NCI-H128 (cell line): ENCODE measurements around the gene USP17L11.
"Not testable (repeated sequence)": the region's sequence is repeated elsewhere in the genome, so short reads cannot be mapped to it uniquely, and the experiment has no call there.

Experiments
- DNase-seq: peaks from one replicate; lab custom pipeline; 2025; ENCODE audit not compliant: unreplicated experiment; lab: John Stamatoyannopoulos, UW

Gene USP17L11

GRCh38 chr4:9215105-9215504, at the start of gene USP17L11:
Gene USP17L11 (plus strand): TSS chr4:9215405. CDS start chr4:9215405, 0 bp downstream.
- DNase-seq = not testable (repeated sequence)

- DNase-seq = not testable (repeated sequence)
These were observed 49.2 kb upstream of the USP17L11 start for GRCh38 chr4:9165990-9166389.

- DNase-seq = not testable (repeated sequence)
These were observed 45.3 kb upstream of the USP17L11 start, which contains the start of gene FAM90A26 for GRCh38 chr4:9169791-9170459. Gene FAM90A26 (plus strand): TSS chr4:9170409. CDS start chr4:9173173, 2,764 bp downstream.

GRCh38 chr4:9210357-9210756, 4.8 kb upstream of the USP17L11 start, which contains the start of gene USP17L10:
Gene USP17L10 (plus strand): TSS chr4:9210657. CDS start chr4:9210657, 0 bp downstream.
- not testable (repeated sequence) for DNase-seq

- not testable (repeated sequence) for DNase-seq
These were observed 504 bp upstream of the USP17L11 start for GRCh38 chr4:9214701-9215100.

- not testable (repeated sequence) for DNase-seq
These were observed 4.6 kb downstream of the USP17L11 start, which contains the start of gene USP17L12 for GRCh38 chr4:9219852-9220251. Gene USP17L12 (plus strand): TSS chr4:9220152. CDS start chr4:9220152, 0 bp downstream.

- not testable (repeated sequence) for DNase-seq
These were observed 9.4 kb downstream of the USP17L11 start, which contains the start of gene USP17L13 for GRCh38 chr4:9224596-9224995. Gene USP17L13 (plus strand): TSS chr4:9224896. CDS start chr4:9224896, 0 bp downstream.

- DNase-seq = not testable (repeated sequence)
These were observed 15.0 kb downstream of the USP17L11 start for GRCh38 chr4:9230249-9230648.

- not testable (repeated sequence) for DNase-seq
These were observed 18.9 kb downstream of the USP17L11 start, which contains the start of gene USP17L15 for GRCh38 chr4:9234085-9234484. Gene USP17L15 (plus strand): TSS chr4:9234385. CDS start chr4:9234385, 0 bp downstream.

GRCh38 chr4:9238461-9238860, 23.3 kb downstream of the USP17L11 start:
- not testable (repeated sequence) for DNase-seq

GRCh38 chr4:9243579-9243978, 28.4 kb downstream of the USP17L11 start, which contains the start of gene USP17L17:
Gene USP17L17 (plus strand): TSS chr4:9243879. CDS start chr4:9243879, 0 bp downstream.
- DNase-seq = not testable (repeated sequence)

- DNase-seq = not testable (repeated sequence)
These were observed 32.9 kb downstream of the USP17L11 start, which contains the start of gene USP17L18 for GRCh38 chr4:9247953-9248680. Gene USP17L18 (plus strand): TSS chr4:9248630. CDS start chr4:9248630, 0 bp downstream.

- DNase-seq = not testable (repeated sequence)
These were observed 37.9 kb downstream of the USP17L11 start, which contains the start of gene USP17L19 for GRCh38 chr4:9253078-9253477. Gene USP17L19 (plus strand): TSS chr4:9253378. CDS start chr4:9253378, 0 bp downstream.

- not testable (repeated sequence) for DNase-seq
These were observed 42.6 kb downstream of the USP17L11 start, which contains the start of gene USP17L20 for GRCh38 chr4:9257824-9258223. Gene USP17L20 (plus strand): TSS chr4:9258124. CDS start chr4:9258124, 0 bp downstream.

GRCh38 chr4:9262572-9262971, 47.4 kb downstream of the USP17L11 start, which contains the start of gene USP17L21:
Gene USP17L21 (plus strand): TSS chr4:9262872. CDS start chr4:9262872, 0 bp downstream.
- DNase-seq = not testable (repeated sequence)
